HepG2 (cell line): ENCODE measurements around the gene S100A8. TPM values are rescaled to one million over a fixed set of nuclear protein-coding genes. Genes with fewer than 3 reads are reported as not detected.
A peak's percentile ranks its signal among the peaks of the same experiment; 100 is the strongest.

ENCODE experiments used
- ATAC-seq: fragments of 200-7000 bp; cut with Tn5 transposase; 3 replicates; pipeline ENCODE4 v1.9.1; 2020; ENCODE audit warnings: mild to moderate bottlenecking, moderate library complexity
- BruUV-seq: library from RNA; stranded (reverse); fragments of 400-500 nt; replicated peaks from 2 replicates; lab custom pipeline; 2021; lab: Mats Ljungman, UMichigan
- CTCF ChIA-PET: fragments of 300-600 bp; formaldehyde crosslinking; extraction: SDS; loops from one replicate; lab custom pipeline; 2021; ENCODE audit warnings: low total read pairs, inconsistent platforms, low intra/inter-chr PET ratio; lab: Yijun Ruan, JAX
- POLR2A ChIA-PET: fragments of 350-600 bp; sonication (Branson Sonifier 250); formaldehyde crosslinking; loops from one replicate; lab custom pipeline; 2020; ENCODE audit warnings: antibody characterized with exemption, inconsistent platforms; lab: Yijun Ruan, JAX
- DNase-seq: peaks from one replicate; pipeline ENCODE4 v3.0.0-alpha.2; 2015; ENCODE audit warnings: low spot score
- FAIRE-seq: peaks from 3 replicates; lab custom pipeline; 2011; peaks lifted over from hg19 to GRCh38; lab: Jason Lieb, UNC
- H2AFZ ChIP-seq: one replicate; pipeline ENCODE4 v1.6.1; 2011; ENCODE audit warnings: low read length, inconsistent platforms
- H3K27ac ChIP-seq: fragments of 300-600 bp; 3 replicates; pipeline ENCODE4 v1.8.0; 2011; ENCODE audit warnings: mixed run types, mild to moderate bottlenecking, mixed read lengths, low read length, inconsistent platforms; ENCODE audit not compliant: insufficient read depth; ENCODE audit errors: extremely low read length
- H3K27me3 ChIP-seq, 2 experiments: fragments of 200-600 bp in 1 of 2; 2 replicates in 1 of 2; 3 replicates in 1 of 2; pipeline versions ENCODE4 v1.6.0 to v1.8.0; 2011; ENCODE audit warnings: low read length in 2 of 2, mild to moderate bottlenecking in 2 of 2, moderate library complexity in 2 of 2, inconsistent platforms in 1 of 2; ENCODE audit not compliant: insufficient read depth in 2 of 2, control insufficient read depth in 1 of 2
- H3K36me3 ChIP-seq, 2 experiments: fragments of 200-600 bp in 1 of 2; replicated peaks in 1 of 2; 2 replicates in 1 of 2; 3 replicates in 1 of 2; pipeline versions ENCODE4 v1.5.1 to v1.8.0; 2011; ENCODE audit warnings: low read length in 2 of 2, inconsistent platforms in 1 of 2; ENCODE audit not compliant: insufficient read depth in 2 of 2, control insufficient read depth in 1 of 2
- H3K4me1 ChIP-seq: 2 replicates; pipeline ENCODE4 v1.5.1; 2012; ENCODE audit warnings: low read length, inconsistent platforms; ENCODE audit not compliant: insufficient read depth
- H3K4me2 ChIP-seq: 2 replicates; pipeline ENCODE4 v1.6.0; 2011; ENCODE audit warnings: low read depth, low read length, inconsistent platforms
- H3K4me3 ChIP-seq, 3 experiments: fragments of 200-600 bp in 1 of 3; sonication (generic), shearing (Covaris generic) in 1 of 3; replicated peaks in 1 of 3; 2 replicates each; pipeline ENCODE4 v1.5.1; 2011 to 2016; ENCODE audit warnings: low read length in 3 of 3, inconsistent platforms in 2 of 3, low read depth in 2 of 3, mild to moderate bottlenecking in 2 of 3, control low read depth in 1 of 3, mixed read lengths in 1 of 3; ENCODE audit not compliant: insufficient read depth in 1 of 3
- H3K79me2 ChIP-seq: one replicate; pipeline ENCODE4 v1.6.1; 2011; ENCODE audit warnings: low read length, inconsistent platforms; ENCODE audit not compliant: insufficient read depth
- H3K9ac ChIP-seq: 2 replicates; pipeline ENCODE4 v1.6.0; 2011; ENCODE audit warnings: mild to moderate bottlenecking, low read depth, low read length, inconsistent platforms; ENCODE audit not compliant: insufficient read depth
- H3K9me3 ChIP-seq: 2 replicates; pipeline ENCODE4 v1.5.1; 2012; ENCODE audit warnings: mild to moderate bottlenecking, low read length
- H4K20me1 ChIP-seq: 2 replicates; pipeline ENCODE4 v1.6.0; 2011; ENCODE audit warnings: inconsistent platforms, mild to moderate bottlenecking, low read length, moderate library complexity; ENCODE audit not compliant: insufficient read depth
- ATF5 ChIP-seq: sonication (generic); formaldehyde crosslinking; IDR thresholded peaks from 2 replicates; pipeline ENCODE4 v1.4.0; 2020; ENCODE audit warnings: mild to moderate bottlenecking, low read depth, missing genetic modification reagents
- CBFB ChIP-seq: sonication (generic); formaldehyde crosslinking; IDR thresholded peaks from 2 replicates; pipeline ENCODE4 v1.4.0; 2020; ENCODE audit warnings: missing genetic modification reagents
- CTCF ChIP-seq: sonication (generic); formaldehyde crosslinking; IDR thresholded peaks from 2 replicates; pipeline ENCODE4 v1.5.0; 2020; ENCODE audit warnings: mild to moderate bottlenecking, missing genetic modification reagents, moderate library complexity
- FLYWCH1 ChIP-seq: sonication (generic); formaldehyde crosslinking; IDR thresholded peaks from 2 replicates; pipeline ENCODE4 v1.8.1; 2023; ENCODE audit warnings: mild to moderate bottlenecking, missing genetic modification reagents
- FOXC1 ChIP-seq: sonication (generic); formaldehyde crosslinking; IDR thresholded peaks from 2 replicates; pipeline ENCODE4 v1.8.0; 2022; ENCODE audit warnings: mild to moderate bottlenecking, missing genetic modification reagents, borderline replicate concordance
- PPARG ChIP-seq: conservative IDR thresholded peaks from 2 replicates; pipeline ENCODE4 v1.6.1; 2016; ENCODE audit warnings: missing biosample characterization, missing genetic modification reagents
- RAD21 ChIP-seq: fragments of 450-650 bp; formaldehyde crosslinking; IDR thresholded peaks from 2 replicates; pipeline ENCODE4 v1.5.0; 2020; ENCODE audit warnings: mild to moderate bottlenecking
- RXRA ChIP-seq: sonication (generic); formaldehyde crosslinking; IDR thresholded peaks from 2 replicates; pipeline ENCODE4 v1.5.1; 2020; ENCODE audit warnings: missing genetic modification reagents
- RXRB ChIP-seq: IDR thresholded peaks from 2 replicates; pipeline ENCODE4 v1.6.1; 2016; ENCODE audit warnings: borderline replicate concordance, missing genetic modification reagents, missing compliant biosample characterization
- SMC3 ChIP-seq: IDR thresholded peaks from 2 replicates; pipeline ENCODE4 v1.6.1; 2011; ENCODE audit warnings: low read length, improper control_type of control experiment
- STAG1 ChIP-seq: sonication (generic); formaldehyde crosslinking; IDR thresholded peaks from 2 replicates; pipeline ENCODE4 v1.4.0; 2020; ENCODE audit warnings: missing genetic modification reagents
- ZNF136 ChIP-seq: sonication (generic); formaldehyde crosslinking; IDR thresholded peaks from 2 replicates; pipeline ENCODE4 v1.8.1; 2022; ENCODE audit warnings: low read depth, mild to moderate bottlenecking, moderate library complexity, missing genetic modification reagents
- ZNF282 ChIP-seq: fragments of 450-650 bp; IDR thresholded peaks from 2 replicates; pipeline ENCODE4 v1.6.1; 2018; ENCODE audit not compliant: partially characterized antibody
- ZNF292 ChIP-seq: sonication (generic); formaldehyde crosslinking; IDR thresholded peaks from 2 replicates; pipeline ENCODE4 v1.8.1; 2022; ENCODE audit warnings: mild to moderate bottlenecking, low read depth, missing genetic modification reagents, borderline replicate concordance
- WGBS: methylation state at CpG from one replicate; pipeline ENCODE4 v1.1.6; 2017; ENCODE audit warnings: low lambda C conversion rate; 5-methylcytosine and 5-hydroxymethylcytosine counted together
- in situ Hi-C: cut with HindIII; loops from 2 replicates; pipeline ENCODE4 v1.10.0; 2017; ENCODE audit warnings: low pct_unique_long_range_greater_than_20kb; ENCODE audit not compliant: extremely low pct_ligation_motif_present
- intact Hi-C: fragments of 100-400 bp; cut with micrococcal nuclease; formaldehyde crosslinking; loops from one replicate; pipeline ENCODE4 v1.10.0; 2022; ENCODE audit not compliant: unreplicated experiment
- polyA plus RNA-seq, 8 experiments: library from polyadenylated mRNA; depleted of rRNA in 3 of 8; stranded (reverse) in 7 of 8; unstranded in 1 of 8; fragments of >200 nt; fragmentation: Illumina TruSeq in 4 of 8; extraction: Trizol in 4 of 8; gene quantifications; 2 replicates each; pipeline versions ENCODE4 v1.2.1 to v1.2.3, GENCODE V29; 2011 to 2016; ENCODE audit warnings: low read depth in 4 of 8, missing spikeins in 1 of 8, mixed read lengths in 1 of 8; ENCODE audit not compliant: insufficient read depth in 1 of 8
- total RNA-seq, 5 experiments: library from RNA; depleted of rRNA; stranded (reverse); fragments of >200 nt; fragmentation: Illumina TruSeq; extraction: Trizol; gene quantifications; 2 replicates each; pipeline ENCODE4 v1.2.3, GENCODE V29; 2016; ENCODE audit warnings: low read depth in 1 of 5
- TF ChIP-seq, protein P1 (sequence below): sonication (generic); formaldehyde crosslinking; IDR thresholded peaks from 2 replicates; pipeline ENCODE4 v1.4.0; 2020; ENCODE audit warnings: mild to moderate bottlenecking, missing genetic modification reagents
- TF ChIP-seq, protein P2 (sequence below): sonication (generic); formaldehyde crosslinking; IDR thresholded peaks from 2 replicates; pipeline ENCODE4 v1.8.1; 2022; ENCODE audit warnings: low read depth, mild to moderate bottlenecking, missing genetic modification reagents
- TF ChIP-seq, protein P3 (sequence below): IDR thresholded peaks from 2 replicates; pipeline ENCODE4 v1.6.1; 2012; ENCODE audit warnings: low read depth, low read length, improper control_type of control experiment

S100A8 gene
- total and polyA plus RNA-seq, 2 of the 13 experiments (the other 11 are each of a cell fraction or from before 2014, with no cell fraction given), result not detected

DNA sequence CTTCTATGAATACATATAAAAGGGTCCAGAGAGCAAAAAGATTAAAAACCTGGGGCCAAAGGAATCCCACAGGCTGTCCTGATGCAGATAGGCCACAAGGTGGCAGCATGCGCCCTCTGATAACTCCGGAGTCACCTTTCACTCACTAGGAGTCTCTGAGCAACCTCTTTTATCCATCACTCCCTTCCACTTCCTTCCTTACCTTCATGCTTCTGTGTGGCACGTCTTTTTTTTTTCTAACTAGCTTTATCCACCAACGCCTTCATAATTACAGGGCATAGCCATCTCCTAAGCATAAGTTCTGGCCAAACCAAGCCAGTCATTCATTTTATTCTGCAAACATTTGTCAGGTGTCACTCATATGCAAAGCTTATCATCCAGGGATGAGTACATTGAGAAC lies 38.4 kb downstream of the S100A8 start:
- Histone ChIP-seq H3K9me3 (no peaks in the 10 kb centered on the region), H3K27ac (no peak overlapping the region), H3K9ac (no peak overlapping the region), H3K27me3 (peaks cover 0 to 2% of the 10 kb centered on the region in 2 experiments; a peak in 3 of 5 replicates), H3K4me2 (no peak overlapping the region), H2AFZ (no peak overlapping the region), H4K20me1 (peaks cover 5% of the 10 kb centered on the region), H3K79me2 (no peaks in the 10 kb centered on the region), H3K4me3 (no peak overlapping the region), H3K4me1 (no peaks in the 10 kb centered on the region), H3K36me3 (no peaks in the 10 kb centered on the region)
- intact Hi-C loops, result loop anchor here (1.0 kb wide), 1 partner anchor 143 kb away; no protein-coding TSS in a partner anchor
- ATAC-seq (peak; percentile 58), FAIRE-seq (peak; percentile 76), DNase-seq (peak; percentile 52)
- no TSS peak for BruUV-seq
- in situ Hi-C loops, result no loop called here
- under 1% methylated on average over 4 of the region's 4 CpGs for WGBS
- CTCF ChIA-PET, result interaction anchor here (0.8 to 2.8 kb wide), 3 partner anchors 113 to 157 kb away, joined by 3 to 34 read pairs (median 4); no protein-coding TSS in a partner anchor
- peak; percentile 100 for TF ChIP-seq PPARG (CRISPR knock-in tag)
- peak; percentile 68 for TF ChIP-seq SMC3
- TF ChIP-seq ZNF282, result no peak
- TF ChIP-seq FOXC1 (CRISPR knock-in tag), result no peak
- TF ChIP-seq, protein P1, sequence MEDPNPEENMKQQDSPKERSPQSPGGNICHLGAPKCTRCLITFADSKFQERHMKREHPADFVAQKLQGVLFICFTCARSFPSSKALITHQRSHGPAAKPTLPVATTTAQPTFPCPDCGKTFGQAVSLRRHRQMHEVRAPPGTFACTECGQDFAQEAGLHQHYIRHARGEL (CRISPR knock-in tag), result no peak
- TF ChIP-seq, protein P2, sequence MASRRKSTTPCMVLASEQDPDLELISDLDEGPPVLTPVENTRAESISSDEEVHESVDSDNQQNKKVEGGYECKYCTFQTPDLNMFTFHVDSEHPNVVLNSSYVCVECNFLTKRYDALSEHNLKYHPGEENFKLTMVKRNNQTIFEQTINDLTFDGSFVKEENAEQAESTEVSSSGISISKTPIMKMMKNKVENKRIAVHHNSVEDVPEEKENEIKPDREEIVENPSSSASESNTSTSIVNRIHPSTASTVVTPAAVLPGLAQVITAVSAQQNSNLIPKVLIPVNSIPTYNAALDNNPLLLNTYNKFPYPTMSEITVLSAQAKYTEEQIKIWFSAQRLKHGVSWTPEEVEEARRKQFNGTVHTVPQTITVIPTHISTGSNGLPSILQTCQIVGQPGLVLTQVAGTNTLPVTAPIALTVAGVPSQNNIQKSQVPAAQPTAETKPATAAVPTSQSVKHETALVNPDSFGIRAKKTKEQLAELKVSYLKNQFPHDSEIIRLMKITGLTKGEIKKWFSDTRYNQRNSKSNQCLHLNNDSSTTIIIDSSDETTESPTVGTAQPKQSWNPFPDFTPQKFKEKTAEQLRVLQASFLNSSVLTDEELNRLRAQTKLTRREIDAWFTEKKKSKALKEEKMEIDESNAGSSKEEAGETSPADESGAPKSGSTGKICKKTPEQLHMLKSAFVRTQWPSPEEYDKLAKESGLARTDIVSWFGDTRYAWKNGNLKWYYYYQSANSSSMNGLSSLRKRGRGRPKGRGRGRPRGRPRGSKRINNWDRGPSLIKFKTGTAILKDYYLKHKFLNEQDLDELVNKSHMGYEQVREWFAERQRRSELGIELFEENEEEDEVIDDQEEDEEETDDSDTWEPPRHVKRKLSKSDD (CRISPR knock-in tag), result no peak
- TF ChIP-seq ZNF136 (CRISPR knock-in tag), result no peak
- no peak for TF ChIP-seq ZNF292 (CRISPR knock-in tag)
- TF ChIP-seq RXRB, result peak; percentile 97
- TF ChIP-seq FLYWCH1 (CRISPR knock-in tag), result no peak
- peak; percentile 55 for TF ChIP-seq RAD21 (CRISPR knock-in tag)
- no peak for TF ChIP-seq ATF5 (CRISPR knock-in tag)
- TF ChIP-seq RXRA, result peak; percentile 56; the same call in 1 of the 2 replicates
- TF ChIP-seq CBFB (CRISPR knock-in tag), result no peak
- TF ChIP-seq, protein P3, sequence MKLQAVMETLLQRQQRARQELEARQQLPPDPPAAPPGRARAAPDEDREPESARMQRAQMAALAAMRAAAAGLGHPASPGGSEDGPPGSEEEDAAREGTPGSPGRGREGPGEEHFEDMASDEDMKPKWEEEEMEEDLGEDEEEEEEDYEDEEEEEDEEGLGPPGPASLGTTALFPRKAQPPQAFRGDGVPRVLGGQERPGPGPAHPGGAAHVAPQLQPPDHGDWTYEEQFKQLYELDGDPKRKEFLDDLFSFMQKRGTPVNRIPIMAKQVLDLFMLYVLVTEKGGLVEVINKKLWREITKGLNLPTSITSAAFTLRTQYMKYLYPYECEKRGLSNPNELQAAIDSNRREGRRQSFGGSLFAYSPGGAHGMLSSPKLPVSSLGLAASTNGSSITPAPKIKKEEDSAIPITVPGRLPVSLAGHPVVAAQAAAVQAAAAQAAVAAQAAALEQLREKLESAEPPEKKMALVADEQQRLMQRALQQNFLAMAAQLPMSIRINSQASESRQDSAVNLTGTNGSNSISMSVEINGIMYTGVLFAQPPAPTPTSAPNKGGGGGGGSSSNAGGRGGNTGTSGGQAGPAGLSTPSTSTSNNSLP, result no peak
- peak; percentile 80 for TF ChIP-seq STAG1 (CRISPR knock-in tag)
- peak; percentile 81 for TF ChIP-seq CTCF
- TF ChIP-seq, all 625 proteins: peak for 7
- POLR2A ChIA-PET, result no interaction called here
